Cardiac fibroblast (primary cell): Measurements from ENCODE around the gene OR51M1.
"Not testable (repeated sequence)": the region's sequence is repeated elsewhere in the genome, so short reads cannot be mapped to it uniquely, and the experiment has no call there.

Experiments used
- DNase-seq, 2 donors: peaks; one replicate each; pipeline versions ENCODE4 v3.0.0 to v3.0.0-alpha.2; 2010; ENCODE audit warnings: low read depth in 2 of 2
- H3K4me3 ChIP-seq, 2 donors: replicated peaks in 1 of 2; 1 replicate in 1 of 2; 2 replicates in 1 of 2; pipeline ENCODE4 v1.5.1; 2011; ENCODE audit warnings: low read depth in 2 of 2, low read length in 2 of 2, mild to moderate bottlenecking in 2 of 2, moderate library complexity in 1 of 2
- CTCF ChIP-seq: IDR thresholded peaks from one replicate; pipeline ENCODE4 v1.5.1; 2011; ENCODE audit warnings: low read depth, mild to moderate bottlenecking, low read length, inconsistent platforms

The OR51M1 gene

GRCh38 chr11:5383576-5383975 is at the start of gene OR51M1:
OR51M1 (plus strand) TSS chr11:5383812; CDS start chr11:5389399, 5,587 bp downstream.
- DNase-seq, result no peak
- TF ChIP-seq CTCF, result no peak
- H3K4me3 ChIP-seq, result no peak within 1 kb of the TSS

- TF ChIP-seq CTCF, result no peak
- H3K4me3 ChIP-seq, result no peak overlapping the region
- no peak for DNase-seq
These were observed 48.4 kb upstream of the OR51M1 start for GRCh38 chr11:5335170-5335569.

GRCh38 chr11:5336331-5336730 is 47.3 kb upstream of the OR51M1 start:
- peak in 1 of 2 donors; percentile 13 for DNase-seq
- H3K4me3 ChIP-seq, result no peak overlapping the region
- no peak for TF ChIP-seq CTCF

- not testable (repeated sequence) for DNase-seq, H3K4me3 ChIP-seq
These were observed 46.4 kb upstream of the OR51M1 start for GRCh38 chr11:5337253-5337652.

GRCh38 chr11:5339771-5340322 is 43.8 kb upstream of the OR51M1 start:
- TF ChIP-seq CTCF, result no peak
- DNase-seq, result no peak
- H3K4me3 ChIP-seq, result no peak overlapping the region

GRCh38 chr11:5343474-5344335 is 39.9 kb upstream of the OR51M1 start, which contains the start of gene OR51B5:
OR51B5 (minus strand) TSS chr11:5343524; CDS start chr11:5343524, 0 bp downstream.
- DNase-seq, result peak in 1 of 2 donors; percentile 65
- H3K4me3 ChIP-seq, result no peak within 1 kb of the TSS
- TF ChIP-seq CTCF, result no peak

GRCh38 chr11:5345831-5346230 is 37.8 kb upstream of the OR51M1 start:
- H3K4me3 ChIP-seq, result no peak overlapping the region
- peak in 1 of 2 donors; percentile 3 for DNase-seq
- no peak for TF ChIP-seq CTCF
